GM12872 (cell line): ENCODE results near the gene ANP32B.

Source experiments
- CTCF ChIP-seq: IDR thresholded peaks from 3 replicates; pipeline ENCODE4 v1.5.1; 2011; ENCODE audit warnings: low read depth, mild to moderate bottlenecking, low read length, moderate library complexity; ENCODE audit not compliant: insufficient read depth

ANP32B gene

GRCh38 chr9:97972753-97973152 lies 10.4 kb upstream of the ANP32B start:
- no peak for TF ChIP-seq CTCF

- no peak for TF ChIP-seq CTCF
These were observed 7.8 kb upstream of the ANP32B start for GRCh38 chr9:97975376-97975775.

GRCh38 chr9:97978371-97979130 lies 4.6 kb upstream of the ANP32B start:
- no peak for TF ChIP-seq CTCF

GRCh38 chr9:97979788-97980478 lies 3.2 kb upstream of the ANP32B start:
- no peak for TF ChIP-seq CTCF

GRCh38 chr9:97980479-97980803 lies 2.7 kb upstream of the ANP32B start:
- no peak for TF ChIP-seq CTCF

GRCh38 chr9:97980918-97981845 lies 2.0 kb upstream of the ANP32B start:
- TF ChIP-seq CTCF, result no peak
